ENCODE data around the gene EPHA6.

- TF ChIP-seq CTCF (IDR thresholded peaks at IDR 0.05) (no peak), POLR2A (IDR thresholded peaks at IDR 0.05) (no peak), POLR2AphosphoS5 (IDR thresholded peaks at IDR 0.05) (no peak), EP300 (IDR thresholded peaks at IDR 0.05) (no peak)
These were observed 899.2 kb downstream of the EPHA6 start for GRCh38 chr3:97713634-97714033.
